Measurements from ENCODE around the gene KCNE3.

DNA sequence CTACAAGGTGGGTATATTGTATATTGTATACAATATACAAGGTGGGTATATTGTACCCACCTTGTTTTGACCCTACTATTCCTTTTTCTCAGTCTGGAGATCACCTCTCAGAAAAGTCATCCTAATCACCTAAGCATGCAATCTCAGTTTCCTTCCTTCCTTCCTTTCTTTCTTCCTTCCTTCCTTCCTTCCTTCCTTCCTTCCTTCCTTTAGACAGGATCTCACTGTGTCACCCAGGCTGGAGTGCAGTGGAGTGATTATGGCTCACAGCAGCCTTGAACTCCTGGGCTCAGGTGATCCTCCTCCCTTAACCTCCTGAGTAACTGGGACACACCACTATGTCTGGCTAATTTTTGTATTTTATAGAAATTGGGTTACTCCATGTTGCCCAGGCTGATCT is 1.2 kb upstream of the KCNE3 start:
- TF ChIP-seq POLR2A (IDR thresholded peaks at IDR 0.05) (no peak), EP300 (IDR thresholded peaks at IDR 0.05) (no peak)
